HG02610 (cell line): ENCODE results near the gene PRR12.

Experiments used
- ATAC-seq: cut with Tn5 transposase; IDR thresholded peaks from one replicate; pipeline ENCODE4 v1.9.1; 2021; ENCODE audit warnings: mild to moderate bottlenecking, moderate library complexity; ENCODE audit not compliant: unreplicated experiment

The PRR12 gene

DNA sequence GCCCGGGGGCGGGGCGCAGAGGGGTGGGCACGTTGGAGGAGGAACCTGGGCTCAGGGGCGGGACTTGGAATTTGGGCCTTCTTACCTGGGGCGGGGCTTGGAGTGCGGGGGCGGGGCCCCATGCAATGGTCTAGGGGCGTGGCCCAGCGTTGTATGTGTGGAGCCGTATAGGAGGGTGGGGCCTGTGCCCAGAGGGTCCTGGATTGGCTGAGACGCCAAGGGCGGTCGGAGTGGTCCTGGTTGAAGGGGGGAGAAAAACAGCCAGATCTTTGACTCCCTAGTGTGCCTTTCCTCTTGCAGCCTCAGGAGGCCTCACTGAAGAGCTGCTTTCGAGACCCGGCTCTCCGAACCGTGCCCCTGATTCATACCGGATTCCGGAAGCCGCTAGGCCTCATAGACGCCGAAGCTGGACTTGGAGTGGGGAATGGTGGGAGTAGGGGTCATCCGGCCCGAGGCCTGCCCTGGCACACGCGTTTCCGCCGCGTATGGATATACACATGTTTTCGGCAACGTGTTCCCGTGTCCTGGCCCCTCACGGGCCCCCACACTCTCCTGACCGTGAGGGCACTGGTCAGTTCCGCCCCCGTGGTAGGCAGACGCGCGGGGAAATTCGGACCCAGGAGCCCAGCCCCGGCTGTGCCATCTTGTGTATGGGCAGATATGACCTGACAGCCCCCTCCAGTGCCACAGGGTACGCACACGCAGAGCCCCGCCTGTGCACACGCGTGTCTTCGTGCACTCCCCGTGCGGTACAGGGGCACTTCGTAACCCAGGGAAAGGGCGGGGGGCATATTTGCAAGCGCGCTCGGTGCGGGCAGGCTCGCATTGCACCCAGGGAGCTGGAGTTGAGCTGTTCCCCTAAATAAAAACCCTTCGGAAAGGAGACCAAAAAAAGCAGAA lies 661 bp upstream of the PRR12 start:
- ATAC-seq: peak; percentile 67

DNA sequence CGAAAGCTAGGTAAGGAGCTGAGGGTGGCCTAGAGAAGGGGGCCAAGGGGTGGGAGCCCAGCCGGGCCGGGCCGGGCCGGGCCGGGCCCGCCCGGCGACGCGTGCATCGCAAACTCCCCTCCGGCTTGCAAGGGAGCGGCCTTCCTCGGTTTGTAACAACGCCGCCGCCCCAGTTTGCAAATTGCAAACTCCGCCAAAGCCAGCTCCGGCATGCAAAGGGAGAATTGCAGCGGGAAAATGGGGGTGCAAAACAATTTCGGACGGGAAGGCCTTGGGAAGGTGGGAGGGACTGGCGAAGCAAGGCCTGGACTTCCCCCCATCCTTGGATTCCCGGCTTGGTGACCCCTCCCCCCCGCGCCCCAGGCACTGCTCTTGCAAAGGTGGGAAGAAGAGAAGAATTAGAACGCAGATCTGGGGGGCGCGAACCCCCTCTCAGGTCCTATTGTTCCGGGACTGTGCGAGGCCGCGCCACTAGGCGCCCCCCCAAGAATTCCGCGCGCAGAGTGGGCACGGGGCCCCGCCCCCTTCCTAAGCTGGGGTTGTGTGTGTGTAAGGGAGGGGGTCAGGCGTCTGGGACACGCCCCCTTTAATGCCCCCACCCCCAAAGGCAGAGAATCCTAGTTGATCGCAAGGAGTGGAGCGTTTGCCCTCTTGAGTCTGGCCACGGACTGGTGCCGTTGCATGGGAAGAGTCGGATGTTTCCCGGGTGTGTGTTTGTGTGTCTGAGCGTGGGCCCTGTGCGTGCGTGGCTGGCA lies 926 bp downstream of the PRR12 start:
- ATAC-seq: no peak

DNA sequence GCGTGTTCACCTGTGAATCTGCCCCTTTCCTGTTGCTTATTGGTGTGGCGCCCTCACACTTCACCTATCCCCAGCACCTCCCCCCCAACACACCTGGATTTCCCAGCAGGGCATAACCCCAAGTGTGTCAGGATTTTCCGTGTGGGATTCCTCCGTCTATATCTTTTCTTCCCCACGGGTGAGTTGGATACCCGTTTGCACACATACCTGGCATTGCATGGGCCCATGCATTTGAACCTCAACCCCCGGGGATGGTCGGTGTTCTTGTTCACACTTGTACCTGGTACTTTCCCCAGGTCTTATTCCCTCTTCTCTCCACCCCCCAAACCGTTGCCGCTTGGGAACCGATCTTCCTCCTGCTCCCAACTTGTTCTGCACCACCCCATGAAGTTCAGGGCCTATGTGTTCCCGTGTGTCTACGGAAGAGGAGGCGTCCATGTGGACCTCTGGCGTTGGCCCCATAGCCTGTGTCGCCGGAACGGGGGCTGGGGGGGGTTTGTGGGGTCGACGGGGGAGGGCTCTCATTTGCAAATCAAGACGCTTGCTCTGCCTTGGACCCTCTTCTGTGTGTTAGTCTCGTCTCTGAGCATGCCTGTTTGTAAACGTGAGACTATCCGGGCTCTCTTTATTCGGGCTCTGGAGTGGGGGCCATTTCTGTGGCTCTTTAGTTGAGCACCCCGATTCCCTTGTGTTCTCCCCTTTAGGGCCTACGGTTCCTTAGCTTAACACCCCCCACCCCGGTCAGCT lies 1.7 kb downstream of the PRR12 start:
- no peak for ATAC-seq

DNA sequence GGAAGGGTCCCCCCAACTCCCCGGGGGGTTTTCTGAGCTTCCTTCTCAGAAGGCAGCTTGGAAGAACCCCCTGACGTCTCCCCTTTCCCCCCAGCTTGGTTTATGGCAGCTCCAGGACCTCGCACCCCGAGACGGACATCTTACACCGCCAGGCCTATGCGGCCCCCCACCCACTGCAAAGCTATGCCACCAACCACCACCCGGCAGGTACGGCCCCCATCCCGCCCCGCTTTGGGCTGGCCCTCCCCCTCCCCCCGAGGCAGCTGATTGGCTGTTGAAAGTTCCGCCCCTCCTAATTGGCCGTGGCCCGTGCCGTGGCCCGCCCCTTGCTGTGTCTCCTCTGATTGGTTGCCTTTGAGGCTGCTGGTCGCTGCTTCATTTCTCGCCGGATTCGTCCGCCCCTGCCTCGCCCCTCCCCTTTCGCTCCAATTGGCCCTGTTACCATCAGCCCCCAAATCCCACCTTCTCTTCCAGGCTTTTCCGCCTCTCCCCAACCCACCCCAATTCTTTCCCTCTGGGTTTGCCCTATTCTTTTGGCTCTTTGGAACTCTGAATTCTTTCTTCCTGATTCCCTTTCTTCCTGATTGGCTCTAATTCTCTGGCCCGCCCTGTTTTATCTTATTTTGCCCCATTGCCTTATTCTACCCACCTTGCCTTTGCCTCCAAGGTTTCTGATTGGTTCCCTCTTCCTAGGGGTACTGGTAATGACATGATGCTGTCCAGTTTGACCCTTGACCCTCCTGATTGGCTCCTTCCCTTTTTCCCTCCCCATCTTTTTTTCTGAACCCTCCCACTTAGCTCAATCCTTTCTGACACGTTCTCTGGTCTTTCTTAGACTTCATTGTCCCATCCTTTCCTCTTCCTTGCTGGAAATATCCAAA lies 2.5 kb downstream of the PRR12 start:
- peak; percentile 57 for ATAC-seq

DNA sequence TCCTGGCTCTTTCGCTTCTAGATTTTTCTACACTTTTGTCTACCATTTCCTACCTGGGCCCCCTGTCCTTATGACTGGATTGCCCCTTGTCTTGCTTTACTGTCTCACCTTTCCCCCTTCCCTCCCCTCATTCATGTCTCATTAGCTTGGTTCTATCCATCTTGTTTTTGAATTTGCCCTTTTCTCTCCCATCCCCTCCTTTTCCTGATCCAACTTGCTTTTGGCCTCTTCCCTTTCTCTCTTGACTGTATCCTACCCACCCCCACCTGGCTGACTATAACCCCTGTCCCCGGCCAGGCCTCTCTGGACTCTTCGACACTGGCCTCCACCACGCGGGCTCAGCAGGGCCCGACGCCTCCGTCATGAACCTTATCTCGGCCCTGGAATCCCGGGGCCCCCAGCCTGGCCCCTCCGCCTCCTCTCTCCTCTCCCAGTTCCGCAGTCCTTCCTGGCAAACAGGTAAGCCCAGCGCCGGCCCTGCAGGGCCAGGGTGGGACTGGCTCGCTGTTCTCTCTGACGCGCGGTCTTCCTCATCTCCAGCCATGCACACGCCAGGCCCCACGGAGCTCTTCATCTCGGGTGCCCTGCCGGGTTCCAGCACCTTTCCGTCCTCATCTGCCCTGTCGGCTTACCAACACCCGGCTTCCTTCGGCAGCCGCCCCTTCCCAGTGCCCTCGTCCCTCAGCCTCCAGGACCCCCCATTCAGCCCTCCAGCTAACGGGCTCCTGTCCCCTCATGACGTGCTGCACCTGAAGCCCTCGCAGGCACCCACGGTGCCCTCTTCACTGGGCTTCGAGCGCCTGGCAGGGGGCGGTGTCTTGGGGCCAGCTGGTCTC lies 3.4 kb downstream of the PRR12 start:
- no peak for ATAC-seq

DNA sequence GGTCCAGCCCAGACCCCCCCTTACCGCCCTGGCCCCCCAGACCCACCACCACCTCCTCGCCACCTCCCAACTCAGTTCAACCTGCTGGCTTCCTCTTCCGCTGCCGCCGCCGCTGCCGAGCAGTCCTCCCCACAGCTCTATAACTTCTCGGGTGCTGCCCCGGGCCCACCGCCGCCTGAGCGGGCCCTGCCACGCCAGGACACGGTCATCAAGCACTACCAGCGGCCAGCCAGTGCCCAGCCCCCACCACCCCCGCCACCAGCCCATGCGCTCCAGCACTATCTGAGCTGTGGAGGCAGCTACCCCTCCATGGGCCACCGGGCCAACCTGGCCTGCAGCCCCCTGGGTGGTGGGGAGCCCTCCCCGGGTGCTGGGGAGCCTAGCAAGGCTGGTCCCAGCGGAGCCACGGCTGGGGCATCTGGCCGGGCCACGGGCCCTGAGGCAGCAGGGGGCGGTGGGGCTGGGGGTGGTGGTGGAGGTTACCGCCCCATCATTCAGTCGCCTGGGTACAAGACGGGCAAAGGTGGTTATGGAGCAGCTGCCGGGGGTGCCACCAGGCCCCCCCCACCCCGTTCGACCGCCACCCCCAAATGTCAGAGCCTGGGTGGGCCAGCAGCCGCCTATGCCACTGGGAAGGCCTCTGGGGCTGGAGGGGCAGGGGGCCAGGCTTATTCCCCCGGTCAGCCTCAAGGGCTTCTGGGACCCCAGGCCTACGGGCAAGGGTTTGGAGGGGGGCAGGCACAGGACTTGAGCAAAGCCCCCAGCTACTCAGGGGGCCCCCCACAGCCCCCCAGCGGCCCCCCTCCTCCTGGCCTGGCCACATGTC lies 4.2 kb downstream of the PRR12 start:
- ATAC-seq: no peak

DNA sequence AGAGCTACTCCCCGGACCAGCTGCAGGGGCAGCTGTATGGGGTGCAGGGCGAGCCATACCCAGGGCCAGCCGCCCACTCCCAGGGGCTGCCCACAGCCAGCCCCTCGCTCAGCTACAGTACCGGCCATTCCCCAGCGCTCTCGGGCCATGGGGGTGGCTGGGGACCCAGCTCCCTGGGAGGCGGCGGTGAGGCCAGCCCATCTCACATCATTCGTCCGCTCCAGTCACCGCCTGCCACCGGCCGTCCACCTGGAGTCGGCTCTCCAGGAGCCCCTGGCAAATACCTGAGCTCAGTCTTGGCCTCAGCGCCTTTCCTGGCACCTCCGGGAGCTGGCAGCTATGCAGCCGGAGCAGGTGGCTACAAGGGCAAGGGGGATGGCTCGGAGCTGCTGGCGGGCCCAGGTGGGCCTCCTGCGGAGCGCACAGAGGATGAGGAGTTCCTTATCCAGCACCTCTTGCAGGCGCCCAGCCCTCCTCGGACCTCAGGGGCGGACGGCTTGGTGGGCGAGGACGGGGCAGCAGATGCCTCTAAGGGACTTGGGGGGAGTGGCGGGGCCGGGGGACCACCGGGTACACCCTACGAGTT lies 4.9 kb downstream of the PRR12 start:
- ATAC-seq: no peak

DNA sequence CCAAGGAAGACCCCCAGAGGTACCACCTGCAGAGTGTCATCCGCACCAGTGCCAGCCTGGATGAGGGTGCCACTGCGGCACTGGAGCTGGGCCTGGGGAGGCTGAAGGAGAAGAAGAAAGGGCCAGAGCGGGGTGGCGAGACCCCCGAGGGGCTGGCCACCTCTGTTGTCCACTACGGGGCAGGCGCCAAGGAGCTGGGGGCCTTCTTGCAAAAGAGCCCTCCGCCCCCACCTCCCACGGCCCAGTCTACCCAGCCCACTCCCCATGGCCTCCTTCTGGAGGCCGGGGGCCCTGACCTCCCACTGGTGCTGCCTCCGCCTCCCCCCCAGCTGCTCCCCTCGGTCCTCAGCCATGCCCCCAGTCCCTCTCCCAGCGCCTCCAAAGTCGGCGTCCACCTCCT lies 5.4 kb downstream of the PRR12 start:
- ATAC-seq: no peak

DNA sequence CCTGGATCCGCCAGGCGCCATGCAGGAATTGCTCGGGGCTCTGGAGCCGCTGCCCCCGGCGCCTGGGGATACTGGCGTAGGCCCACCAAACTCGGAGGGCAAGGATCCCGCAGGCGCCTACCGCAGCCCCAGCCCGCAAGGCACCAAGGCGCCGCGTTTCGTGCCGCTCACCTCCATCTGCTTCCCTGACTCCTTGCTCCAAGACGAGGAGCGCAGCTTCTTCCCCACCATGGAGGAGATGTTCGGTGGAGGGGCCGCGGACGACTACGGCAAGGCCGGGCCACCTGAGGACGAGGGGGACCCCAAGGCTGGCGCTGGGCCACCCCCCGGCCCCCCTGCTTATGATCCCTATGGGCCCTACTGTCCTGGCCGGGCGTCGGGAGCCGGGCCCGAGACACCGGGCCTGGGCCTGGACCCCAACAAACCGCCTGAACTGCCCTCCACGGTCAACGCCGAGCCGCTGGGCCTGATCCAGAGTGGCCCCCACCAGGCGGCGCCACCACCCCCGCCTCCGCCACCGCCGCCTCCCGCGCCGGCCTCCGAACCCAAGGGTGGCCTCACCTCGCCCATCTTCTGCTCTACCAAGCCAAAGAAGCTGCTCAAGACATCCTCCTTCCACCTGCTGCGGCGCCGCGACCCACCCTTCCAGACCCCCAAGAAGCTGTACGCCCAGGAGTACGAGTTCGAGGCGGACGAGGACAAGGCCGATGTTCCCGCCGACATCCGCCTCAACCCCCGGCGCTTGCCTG lies 6.1 kb downstream of the PRR12 start:
- no peak for ATAC-seq

DNA sequence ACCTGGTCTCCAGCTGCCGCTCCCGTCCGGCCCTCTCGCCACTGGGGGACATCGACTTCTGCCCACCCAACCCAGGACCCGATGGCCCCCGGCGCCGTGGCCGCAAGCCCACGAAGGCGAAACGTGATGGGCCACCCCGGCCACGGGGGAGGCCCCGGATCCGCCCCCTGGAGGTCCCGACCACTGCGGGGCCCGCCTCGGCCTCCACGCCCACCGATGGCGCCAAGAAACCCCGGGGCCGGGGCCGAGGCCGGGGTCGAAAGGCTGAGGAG lies 6.7 kb downstream of the PRR12 start:
- no peak for ATAC-seq

DNA sequence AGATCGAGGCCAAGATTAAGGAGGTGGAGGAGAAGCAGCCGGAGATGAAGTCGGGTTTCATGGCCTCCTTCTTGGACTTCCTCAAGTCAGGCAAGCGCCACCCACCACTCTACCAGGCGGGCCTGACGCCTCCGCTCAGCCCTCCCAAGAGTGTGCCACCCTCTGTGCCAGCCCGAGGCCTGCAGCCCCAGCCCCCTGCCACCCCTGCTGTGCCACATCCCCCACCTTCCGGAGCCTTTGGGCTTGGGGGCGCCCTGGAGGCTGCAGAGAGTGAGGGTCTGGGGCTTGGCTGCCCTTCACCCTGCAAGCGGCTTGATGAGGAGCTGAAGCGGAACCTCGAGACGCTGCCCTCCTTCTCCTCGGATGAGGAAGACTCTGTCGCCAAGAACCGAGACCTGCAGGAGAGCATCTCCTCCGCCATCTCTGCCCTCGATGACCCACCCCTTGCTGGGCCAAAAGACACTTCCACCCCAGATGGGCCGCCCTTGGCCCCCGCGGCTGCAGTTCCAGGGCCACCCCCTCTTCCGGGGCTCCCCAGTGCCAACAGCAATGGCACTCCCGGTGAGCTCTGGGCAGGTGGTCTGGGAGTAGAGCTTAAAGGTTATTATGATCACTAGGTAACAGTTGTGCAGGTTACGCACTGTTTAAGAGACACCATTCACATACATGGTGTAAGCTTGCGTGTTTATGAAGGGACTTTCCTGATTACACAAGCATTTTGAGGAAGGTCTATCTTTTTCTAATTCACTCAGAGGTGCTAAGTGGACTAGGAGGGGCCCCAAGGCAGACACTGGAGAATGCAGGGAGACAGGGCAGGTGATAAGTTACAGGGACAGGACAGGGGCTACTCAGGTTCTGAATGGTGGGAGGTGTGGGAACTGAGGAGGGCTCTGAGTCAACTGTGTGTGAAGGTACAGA lies 8.7 kb downstream of the PRR12 start:
- no peak for ATAC-seq

DNA sequence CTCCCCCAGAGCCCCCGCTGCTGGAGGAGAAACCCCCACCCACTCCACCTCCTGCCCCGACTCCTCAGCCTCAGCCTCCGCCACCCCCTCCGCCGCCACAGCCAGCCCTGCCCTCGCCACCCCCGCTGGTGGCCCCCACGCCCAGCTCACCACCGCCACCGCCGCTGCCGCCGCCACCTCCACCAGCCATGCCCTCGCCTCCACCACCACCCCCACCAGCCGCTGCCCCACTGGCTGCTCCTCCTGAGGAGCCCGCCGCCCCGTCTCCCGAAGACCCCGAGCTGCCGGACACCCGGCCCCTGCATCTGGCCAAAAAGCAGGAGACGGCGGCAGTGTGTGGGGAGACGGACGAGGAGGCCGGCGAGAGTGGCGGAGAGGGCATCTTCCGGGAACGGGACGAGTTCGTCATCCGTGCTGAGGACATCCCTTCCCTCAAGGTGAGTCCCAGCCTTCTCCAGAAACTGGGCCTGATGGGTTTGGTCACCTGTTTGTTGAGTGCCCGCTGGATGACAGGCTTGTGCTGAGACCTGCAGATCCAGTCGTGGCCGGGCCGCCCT lies 10.6 kb downstream of the PRR12 start:
- no peak for ATAC-seq

DNA sequence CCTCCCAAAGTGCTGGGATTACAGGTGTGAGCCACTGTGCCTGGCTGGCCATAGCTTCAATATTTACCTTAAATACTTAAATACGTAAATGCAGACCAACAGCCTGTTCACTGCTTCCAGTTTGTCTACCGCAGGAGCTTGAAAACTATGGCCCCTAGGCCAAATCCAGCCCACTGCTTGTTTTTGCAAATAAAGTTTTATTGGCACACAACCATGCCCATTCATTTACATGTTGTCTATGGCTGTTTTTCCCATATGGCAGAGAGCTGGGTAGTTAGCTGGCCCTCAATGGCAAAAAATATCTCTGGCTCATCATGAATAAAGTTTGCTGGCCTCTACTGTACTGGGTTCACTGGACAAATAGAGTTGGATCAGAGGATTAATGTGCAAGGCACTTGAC lies 11.8 kb downstream of the PRR12 start:
- no peak for ATAC-seq

DNA sequence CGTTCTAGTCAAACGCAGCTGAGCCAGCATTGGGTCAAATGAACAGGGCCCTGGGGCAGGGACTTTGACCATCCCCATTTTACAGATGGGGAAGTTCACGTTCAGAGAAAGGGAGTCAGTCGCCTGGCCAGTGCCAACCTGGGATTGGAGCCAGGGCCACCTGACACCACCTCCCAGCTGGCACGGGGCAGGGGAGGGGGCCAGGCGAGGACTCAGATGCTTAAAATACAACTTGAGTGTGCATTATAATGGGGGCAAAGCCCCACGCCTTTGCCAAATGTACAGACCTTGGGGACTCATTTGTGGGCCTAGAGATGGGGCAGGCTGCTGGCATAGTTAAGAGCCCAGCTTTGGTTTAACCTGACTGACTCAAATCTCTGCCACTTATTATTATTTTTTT lies 14.6 kb downstream of the PRR12 start:
- no peak for ATAC-seq

DNA sequence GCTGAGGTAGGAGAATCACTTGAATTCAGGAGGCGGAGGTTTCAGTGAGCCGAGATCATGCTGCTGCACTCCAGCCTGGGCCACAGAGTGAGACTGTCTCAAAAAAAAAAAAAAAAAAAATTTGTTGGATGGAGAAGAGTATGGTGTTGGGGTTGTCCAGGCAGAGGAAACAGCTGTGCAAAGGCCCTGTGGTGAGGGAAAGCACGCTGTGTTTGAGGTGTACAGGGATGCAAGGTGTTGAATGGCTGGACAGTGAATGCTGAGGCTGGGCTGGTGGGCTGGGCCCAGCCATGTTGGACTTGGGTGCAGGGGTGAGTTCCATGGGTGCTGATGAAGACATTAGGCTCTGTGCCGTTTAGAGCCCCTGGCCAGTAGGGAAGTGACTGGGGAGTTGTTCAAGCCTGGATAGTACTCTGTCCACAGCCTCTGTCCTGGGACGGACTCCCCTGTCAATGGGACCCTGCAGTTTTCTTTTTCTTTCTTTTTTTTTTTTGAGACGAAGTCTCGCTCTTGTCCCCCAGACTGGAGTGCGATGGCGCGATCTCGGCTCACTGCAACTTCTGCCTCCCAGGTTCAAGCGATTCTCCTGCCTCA lies 18.6 kb downstream of the PRR12 start:
- ATAC-seq: no peak

DNA sequence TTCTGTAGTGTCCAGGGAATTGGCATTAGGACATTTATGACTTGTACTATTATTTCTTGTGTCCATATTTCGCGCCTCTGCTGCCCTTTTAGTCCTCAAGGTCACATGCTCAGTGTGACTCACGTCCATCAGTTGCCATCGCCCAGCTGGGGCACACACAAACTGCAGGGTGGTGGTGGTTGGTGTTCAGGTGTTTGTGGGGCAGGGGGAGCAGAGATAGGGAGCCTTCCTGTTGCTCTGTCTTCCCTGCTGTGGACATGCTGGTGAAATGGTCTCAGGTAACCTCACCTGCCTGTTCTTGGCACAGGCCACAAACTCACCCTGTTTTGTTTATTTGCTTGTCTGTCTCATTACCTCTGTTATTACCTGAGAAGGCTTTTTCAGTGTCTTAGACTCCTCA lies 22.4 kb downstream of the PRR12 start:
- ATAC-seq: no peak
